GM23248 (cell line): ENCODE data around the gene ZNF507.

Source experiments
- EZH2 ChIP-seq: fragments of 200-600 bp; sonication (generic); IDR thresholded peaks from 2 replicates; pipeline ENCODE4 v1.6.1; 2018; ENCODE audit warnings: antibody characterized with exemption, mild to moderate bottlenecking; ENCODE audit not compliant: insufficient read depth, poor library complexity, severe bottlenecking
- EZH2phosphoT487 ChIP-seq: fragments of 200-600 bp; sonication (generic); IDR thresholded peaks from 2 replicates; pipeline ENCODE4 v1.6.1; 2018; ENCODE audit warnings: antibody characterized with exemption, moderate library complexity, mild to moderate bottlenecking, low read depth; ENCODE audit not compliant: insufficient read depth

DNA sequence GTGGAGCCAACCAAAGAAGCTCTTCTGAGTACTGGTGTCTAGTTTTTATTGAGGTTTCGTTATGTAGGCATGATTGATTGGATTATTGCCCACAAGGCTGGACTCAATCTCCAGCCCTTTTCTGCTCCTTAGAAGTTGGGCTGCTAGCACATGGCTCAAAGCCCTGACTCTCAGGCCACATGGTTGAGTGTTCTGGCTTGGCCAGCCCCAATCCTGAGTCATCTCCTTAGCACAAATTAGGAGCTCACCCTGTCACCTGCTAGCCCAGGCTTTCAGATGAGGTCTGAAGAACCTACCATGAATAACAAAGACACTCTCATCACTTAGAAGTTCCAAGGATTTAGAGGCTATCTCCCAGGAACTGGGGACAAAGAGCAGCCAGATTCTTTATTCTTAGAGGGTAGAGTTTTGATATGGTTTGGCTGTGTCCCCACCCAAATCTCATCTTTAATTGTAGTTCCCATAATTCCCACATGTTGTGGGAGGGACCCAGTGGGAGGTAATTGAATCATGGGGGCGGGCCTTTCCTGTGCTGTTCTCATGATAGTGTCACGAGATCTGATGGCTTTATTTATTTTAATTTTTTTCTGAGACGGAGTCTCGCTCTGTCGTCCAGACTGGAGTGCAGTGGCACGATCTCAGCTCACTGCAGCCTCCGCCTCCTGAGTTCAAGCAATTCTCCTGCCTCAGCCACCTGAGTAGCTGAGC lies 71.5 kb downstream of the ZNF507 start:
- no peak for TF ChIP-seq EZH2
- TF ChIP-seq EZH2phosphoT487, result no peak
